Fibroblast of lung (primary cell): ENCODE results near the gene COL15A1.

Experiments used
- CTCF ChIP-seq, 2 donors: IDR thresholded peaks in 1 of 2; conservative IDR thresholded peaks in 1 of 2; 1 replicate in 1 of 2; 2 replicates in 1 of 2; pipeline ENCODE4 v1.5.1; 2011 to 2012; ENCODE audit warnings: low read length in 2 of 2, control low read depth in 1 of 2, inconsistent platforms in 1 of 2, low read depth in 1 of 2, mild to moderate bottlenecking in 1 of 2
- EZH2 ChIP-seq: IDR thresholded peaks from 2 replicates; pipeline ENCODE4 v1.5.1; 2012; ENCODE audit warnings: low read length, control low read depth, mild to moderate bottlenecking; ENCODE audit errors: missing control alignments

GRCh38 chr9:99106044-99106375, 162.3 kb downstream of the COL15A1 start:
- TF ChIP-seq CTCF (conservative IDR thresholded peaks at IDR 0.05 in 1 of 2, IDR thresholded peaks at IDR 0.05 in 1 of 2; ENCODE audit: low read depth in 1 of 2, low read length in 2 of 2) (no peak), EZH2 (no peak)
